K562 (cell line): Measurements from ENCODE around the gene NUMB.

ENCODE experiments used
- CHD4 ChIP-seq: fragments of 200-600 bp; sonication (generic); IDR thresholded peaks from 3 replicates; pipeline ENCODE4 v1.6.1; 2012; ENCODE audit warnings: low read depth, mild to moderate bottlenecking, mixed read lengths, low read length, inconsistent platforms; ENCODE audit not compliant: insufficient read depth, insufficient replicate concordance, poor library complexity, severe bottlenecking
- HDAC2 ChIP-seq: fragments of 450-650 bp; IDR thresholded peaks from 2 replicates; pipeline ENCODE4 v1.6.1; 2016; ENCODE audit warnings: mild to moderate bottlenecking
- MGA ChIP-seq: fragments of 450-650 bp; IDR thresholded peaks from 2 replicates; pipeline ENCODE4 v1.6.1; 2016; ENCODE audit warnings: mild to moderate bottlenecking, moderate library complexity
- PKNOX1 ChIP-seq: fragments of 450-650 bp; IDR thresholded peaks from 2 replicates; pipeline ENCODE4 v1.6.1; 2016
- POLR2AphosphoS5 ChIP-seq: IDR thresholded peaks from 2 replicates; pipeline ENCODE4 v1.6.1; 2011; ENCODE audit warnings: mild to moderate bottlenecking, low read depth, low read length, moderate library complexity; ENCODE audit not compliant: control insufficient read depth, insufficient read depth
- SPI1 ChIP-seq: IDR thresholded peaks from 2 replicates; pipeline ENCODE4 v1.6.1; 2011; ENCODE audit warnings: low read depth, low read length, control low read depth, borderline replicate concordance
- U2AF2 ChIP-seq: fragments of 200-400 bp; formaldehyde crosslinking; optimal IDR thresholded peaks from 2 replicates; pipeline ENCODE3; 2017; ENCODE audit warnings: low read depth, mild to moderate bottlenecking, low read length

GRCh38 chr14:73432124-73432523 lies 26.2 kb downstream of the NUMB start:
- TF ChIP-seq POLR2AphosphoS5 = no peak
- TF ChIP-seq PKNOX1 = no peak
- TF ChIP-seq U2AF2 = no peak
- no peak for TF ChIP-seq HDAC2
- no peak for TF ChIP-seq MGA
- TF ChIP-seq SPI1 = no peak
- TF ChIP-seq CHD4 = no peak
